ENCODE data around the gene RPGR. TPM values are rescaled to one million over a fixed set of nuclear protein-coding genes. Genes with fewer than 3 reads are reported as not detected.

Gene RPGR
- polyA plus RNA-seq, 1 donor (not counting 4 experiments of a cell fraction or from before 2014, with no cell fraction given) = 2.4 TPM

DNA sequence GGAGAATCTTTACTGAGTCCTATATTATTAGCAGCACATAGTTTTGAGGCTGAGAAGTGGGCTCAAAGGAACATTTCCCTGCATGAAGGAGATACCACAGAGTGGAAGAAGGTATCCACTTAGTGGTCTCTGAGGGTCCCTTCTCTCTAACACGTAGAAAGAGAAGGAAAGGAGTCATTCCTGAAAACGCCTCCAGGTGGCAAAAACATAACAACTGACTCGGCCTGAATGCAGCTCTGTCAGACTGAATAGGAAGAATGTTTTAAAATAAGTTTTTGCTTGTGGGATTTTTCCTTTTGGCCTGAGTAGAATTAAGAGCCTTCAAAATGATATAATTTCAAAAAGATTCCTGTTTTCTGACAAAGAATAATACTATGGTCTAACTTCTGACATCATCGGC lies 23.3 kb downstream of the RPGR start:
- Histone ChIP-seq H3K27ac (ENCODE audit: control insufficient read depth, insufficient read depth, low read length) (no peak overlapping the region), H3K4me2 (ENCODE audit: control insufficient read depth, extremely low read depth, insufficient read depth, low read depth, low read length) (no peak overlapping the region), H4K20me1 (ENCODE audit: control insufficient read depth, extremely low read depth, insufficient read depth, low read length) (no peaks in the 10 kb centered on the region), H3K9me3 (ENCODE audit: control insufficient read depth, low read depth, low read length) (no peaks in the 10 kb centered on the region), H3K9me1 (ENCODE audit: control insufficient read depth, extremely low read depth, insufficient read depth, low read length) (no peaks in the 10 kb centered on the region), H3K9ac (ENCODE audit: control insufficient read depth, extremely low read depth, insufficient read depth, low read length) (no peak overlapping the region), H3K4me1 (ENCODE audit: control insufficient read depth, extremely low read depth, insufficient read depth, low read length) (no peaks in the 10 kb centered on the region), H3K79me2 (ENCODE audit: control insufficient read depth, insufficient read depth, low read length) (no peaks in the 10 kb centered on the region), H3K4me3 (ENCODE audit: control insufficient read depth in 2 of 3, extremely low read depth in 1 of 3, insufficient read depth in 2 of 3, low read depth in 1 of 3, low read length in 3 of 3) (no peak overlapping the region), H3K27me3 (ENCODE audit: control insufficient read depth, extremely low read depth, insufficient read depth, low read length) (no peaks in the 10 kb centered on the region), H2AFZ (ENCODE audit: control insufficient read depth, low read length) (no peak overlapping the region), H3K36me3 (ENCODE audit: control insufficient read depth in 2 of 2, extremely low read depth in 1 of 2, insufficient read depth in 2 of 2, low read length in 2 of 2) (no peaks in the 10 kb centered on the region)
- FAIRE-seq (no peak), DNase-seq (ENCODE audit: low read depth, low spot score) (no peak)
- dilution Hi-C loops (cut with MboI; ENCODE audit: extremely low pct_ligation_motif_present, low sequenced_read_pairs) = no loop called here
- no peak for TF ChIP-seq EZH2 (IDR thresholded peaks at IDR 0.05; ENCODE audit: low read length)
- TF ChIP-seq, protein P1, sequence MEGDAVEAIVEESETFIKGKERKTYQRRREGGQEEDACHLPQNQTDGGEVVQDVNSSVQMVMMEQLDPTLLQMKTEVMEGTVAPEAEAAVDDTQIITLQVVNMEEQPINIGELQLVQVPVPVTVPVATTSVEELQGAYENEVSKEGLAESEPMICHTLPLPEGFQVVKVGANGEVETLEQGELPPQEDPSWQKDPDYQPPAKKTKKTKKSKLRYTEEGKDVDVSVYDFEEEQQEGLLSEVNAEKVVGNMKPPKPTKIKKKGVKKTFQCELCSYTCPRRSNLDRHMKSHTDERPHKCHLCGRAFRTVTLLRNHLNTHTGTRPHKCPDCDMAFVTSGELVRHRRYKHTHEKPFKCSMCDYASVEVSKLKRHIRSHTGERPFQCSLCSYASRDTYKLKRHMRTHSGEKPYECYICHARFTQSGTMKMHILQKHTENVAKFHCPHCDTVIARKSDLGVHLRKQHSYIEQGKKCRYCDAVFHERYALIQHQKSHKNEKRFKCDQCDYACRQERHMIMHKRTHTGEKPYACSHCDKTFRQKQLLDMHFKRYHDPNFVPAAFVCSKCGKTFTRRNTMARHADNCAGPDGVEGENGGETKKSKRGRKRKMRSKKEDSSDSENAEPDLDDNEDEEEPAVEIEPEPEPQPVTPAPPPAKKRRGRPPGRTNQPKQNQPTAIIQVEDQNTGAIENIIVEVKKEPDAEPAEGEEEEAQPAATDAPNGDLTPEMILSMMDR (optimal IDR thresholded peaks at IDR 0.05 in 1 of 3, IDR thresholded peaks at IDR 0.05 in 1 of 3, conservative IDR thresholded peaks at IDR 0.05 in 1 of 3; ENCODE audit: extremely low read depth in 1 of 3, insufficient read depth in 2 of 3, low read length in 3 of 3) = peak; percentile 17 to 41 (median 19)

DNA sequence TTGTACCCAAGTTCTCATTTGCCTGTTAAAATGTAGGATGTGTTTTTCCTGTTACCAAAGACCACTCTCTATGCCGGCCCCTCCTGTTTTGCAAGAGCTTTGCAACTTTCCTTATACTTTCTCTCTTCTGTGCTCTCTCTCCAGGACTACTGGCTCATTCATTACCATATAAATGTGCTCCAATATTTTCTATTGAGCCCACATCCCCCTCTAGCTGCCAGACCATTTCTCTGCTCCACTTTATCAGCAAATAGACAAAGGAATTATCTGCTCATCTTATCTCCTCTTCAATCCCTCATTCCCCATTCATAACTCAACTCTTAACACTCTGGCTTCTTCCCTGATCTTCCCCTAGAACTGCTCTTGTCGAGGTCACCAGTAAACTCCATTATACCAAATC lies 33.6 kb downstream of the RPGR start:
- DNase-seq (ENCODE audit: low read depth, low spot score) = no peak
- TF ChIP-seq, protein P1 (optimal IDR thresholded peaks at IDR 0.05 in 1 of 3, IDR thresholded peaks at IDR 0.05 in 1 of 3, conservative IDR thresholded peaks at IDR 0.05 in 1 of 3; ENCODE audit: extremely low read depth in 1 of 3, insufficient read depth in 2 of 3, low read length in 3 of 3) = no peak
- no peak for TF ChIP-seq EZH2 (IDR thresholded peaks at IDR 0.05; ENCODE audit: low read length)
- dilution Hi-C loops (cut with MboI; ENCODE audit: extremely low pct_ligation_motif_present, low sequenced_read_pairs) = no loop called here
- Histone ChIP-seq H3K4me1 (ENCODE audit: control insufficient read depth, extremely low read depth, insufficient read depth, low read length) (no peaks in the 10 kb centered on the region), H4K20me1 (ENCODE audit: control insufficient read depth, extremely low read depth, insufficient read depth, low read length) (no peaks in the 10 kb centered on the region), H3K9me1 (ENCODE audit: control insufficient read depth, extremely low read depth, insufficient read depth, low read length) (no peaks in the 10 kb centered on the region), H3K4me3 (ENCODE audit: control insufficient read depth in 2 of 3, extremely low read depth in 1 of 3, insufficient read depth in 2 of 3, low read depth in 1 of 3, low read length in 3 of 3) (no peak overlapping the region), H3K9ac (ENCODE audit: control insufficient read depth, extremely low read depth, insufficient read depth, low read length) (no peak overlapping the region), H3K9me3 (ENCODE audit: control insufficient read depth, low read depth, low read length) (no peaks in the 10 kb centered on the region), H3K79me2 (ENCODE audit: control insufficient read depth, insufficient read depth, low read length) (no peaks in the 10 kb centered on the region), H3K4me2 (ENCODE audit: control insufficient read depth, extremely low read depth, insufficient read depth, low read depth, low read length) (no peak overlapping the region), H3K27me3 (ENCODE audit: control insufficient read depth, extremely low read depth, insufficient read depth, low read length) (no peaks in the 10 kb centered on the region), H3K27ac (ENCODE audit: control insufficient read depth, insufficient read depth, low read length) (no peak overlapping the region), H3K36me3 (ENCODE audit: control insufficient read depth in 2 of 2, extremely low read depth in 1 of 2, insufficient read depth in 2 of 2, low read length in 2 of 2) (no peaks in the 10 kb centered on the region), H2AFZ (ENCODE audit: control insufficient read depth, low read length) (no peak overlapping the region)
- FAIRE-seq = no peak

Data from keratinocyte (primary cell).